ENCODE results near the gene DSCAM.

GRCh38 chr21:40373761-40374160, 473.2 kb downstream of the DSCAM start:
- TF ChIP-seq CTCF (IDR thresholded peaks at IDR 0.05) (no peak), POLR2A (IDR thresholded peaks at IDR 0.05) (no peak), EP300 (IDR thresholded peaks at IDR 0.05) (no peak)
